HG02798 (cell line): ENCODE measurements around the gene ADAR.
A peak's percentile ranks its signal among the peaks of the same experiment; 100 is the strongest.

Experiments used
- ATAC-seq: cut with Tn5 transposase; IDR thresholded peaks from one replicate; pipeline ENCODE4 v1.9.1; 2021; ENCODE audit warnings: mild to moderate bottlenecking; ENCODE audit not compliant: unreplicated experiment, poor library complexity

Gene ADAR

GRCh38 chr1:154565876-154566275 is 42.1 kb downstream of the ADAR start:
- no peak for ATAC-seq

- ATAC-seq: peak; percentile 36
These were observed 48.4 kb downstream of the ADAR start for GRCh38 chr1:154559466-154560044.

- ATAC-seq: peak; percentile 93
These were observed 49.1 kb downstream of the ADAR start for GRCh38 chr1:154558720-154559465.

GRCh38 chr1:154557939-154558719 is 49.9 kb downstream of the ADAR start, which contains the start of gene UBE2Q1:
Gene UBE2Q1, minus strand, starts transcription at chr1:154558662. Its CDS starts 109 bp downstream, at chr1:154558553.
- ATAC-seq: peak; percentile 15

GRCh38 chr1:154557248-154557938 is 50.6 kb downstream of the ADAR start:
- ATAC-seq: no peak

- no peak for ATAC-seq
These were observed 51.6 kb downstream of the ADAR start for GRCh38 chr1:154556422-154556821.

- no peak for ATAC-seq
These were observed 54.6 kb downstream of the ADAR start for GRCh38 chr1:154553056-154554030.

- ATAC-seq: no peak
These were observed 56.0 kb downstream of the ADAR start for GRCh38 chr1:154552036-154552435.

GRCh38 chr1:154551474-154551873 is 56.5 kb downstream of the ADAR start:
- ATAC-seq: no peak

- no peak for ATAC-seq
These were observed 57.3 kb downstream of the ADAR start for GRCh38 chr1:154550657-154551056.

GRCh38 chr1:154550070-154550469 is 57.9 kb downstream of the ADAR start:
- no peak for ATAC-seq

- no peak for ATAC-seq
These were observed 58.7 kb downstream of the ADAR start for GRCh38 chr1:154549202-154549770.

GRCh38 chr1:154548028-154548427 is 60.0 kb downstream of the ADAR start:
- no peak for ATAC-seq

GRCh38 chr1:154547105-154547732 is 60.8 kb downstream of the ADAR start:
- no peak for ATAC-seq

GRCh38 chr1:154546264-154547063 is 61.5 kb downstream of the ADAR start:
- no peak for ATAC-seq

GRCh38 chr1:154541231-154541630 is 66.8 kb downstream of the ADAR start:
- no peak for ATAC-seq

GRCh38 chr1:154539486-154540483 is 68.2 kb downstream of the ADAR start:
- ATAC-seq: no peak
